Mucosa of descending colon (tissue), 3 donors: ENCODE results near the gene NUDT16L1. TPM values are rescaled to one million over a fixed set of nuclear protein-coding genes. Genes with fewer than 3 reads are reported as not detected.
A peak's percentile ranks its signal among the peaks of the same experiment; 100 is the strongest.

Experiments
- ATAC-seq: fragments of 200-7000 bp; cut with Tn5 transposase; one replicate; pipeline ENCODE4 v1.9.1; 2020; ENCODE audit warnings: mild to moderate bottlenecking, moderate library complexity
- DNase-seq, 3 donors: peaks; one replicate each; pipeline ENCODE4 v3.0.0-alpha.2; 2020
- H3K36me3 ChIP-seq: fragments of 200-600 bp; one replicate; pipeline ENCODE4 v1.8.0; 2021; ENCODE audit warnings: low read depth, mild to moderate bottlenecking
- H3K4me1 ChIP-seq: fragments of 200-600 bp; one replicate; pipeline ENCODE4 v1.8.0; 2021; ENCODE audit warnings: low read depth, mild to moderate bottlenecking
- H3K4me3 ChIP-seq: fragments of 200-600 bp; one replicate; pipeline ENCODE4 v1.8.0; 2021; ENCODE audit warnings: mild to moderate bottlenecking
- H3K9me3 ChIP-seq: fragments of 200-600 bp; one replicate; pipeline ENCODE4 v1.8.0; 2021; ENCODE audit warnings: mild to moderate bottlenecking
- intact Hi-C, 2 donors: fragments of 100-400 bp; cut with DNase I in 1 of 2; cut with micrococcal nuclease in 1 of 2; formaldehyde crosslinking; loops; one replicate each; pipeline versions ENCODE4 v1.11.0 to v1.11.1; 2022; cut with DNase I, micrococcal nuclease
- long read RNA-seq, 2 donors: library from polyadenylated mRNA; unstranded; transcript quantifications; one replicate each; pipeline ENCODE4 v2.0.0, GENCODE V29; 2019 to 2021
- total RNA-seq, 3 donors: library from RNA; stranded (reverse); fragmentation: NEBNext Ultra II Directional in 2 of 3; extraction: Animal tissue kit (Norgen Biotek cat#: 25700) in 2 of 3; gene quantifications; one replicate each; pipeline versions ENCODE4 v1.2.1 to v1.2.4, GENCODE V29; 2021 to 2023
- TF ChIP-seq, protein P1 (sequence below): fragments of 200-600 bp; IDR thresholded peaks from one replicate; pipeline ENCODE4 v1.8.0; 2022; ENCODE audit warnings: antibody characterized with exemption, mild to moderate bottlenecking
- donor health status: DM: no; HTN: no; CAD: no; lungs with moderate emphysema.
- donor health status: DM: no; HTN: no; CAD: no.
- donor health status: DM: no; HTN: yes; CAD: no.

The NUDT16L1 gene
- 10 to 100 TPM; 28.3 to 47.8 (median 40.4) TPM for total RNA-seq
- long read RNA-seq, donor 1, transcript NUDT16L1-201 (3 exons, 1,349 nt), result major isoform, 20 of 35 reads
- long read RNA-seq, donor 1, transcript NUDT16L1-204 (3 exons, 1,406 nt), result minor isoform, 10 of 35 reads
- long read RNA-seq, donor 1, partial matches to known transcripts, result 1 of 35 reads
- long read RNA-seq, donor 1, other reads (novel, unspliced or antisense), result 2 of 35 reads
- long read RNA-seq, donor 2, transcript NUDT16L1-201 (3 exons, 1,349 nt), result major isoform, 50 of 55 reads
- long read RNA-seq, donor 2, partial matches to known transcripts, result 0 of 55 reads
- long read RNA-seq, donor 2, other reads (novel, unspliced or antisense), result 1 of 55 reads

DNA sequence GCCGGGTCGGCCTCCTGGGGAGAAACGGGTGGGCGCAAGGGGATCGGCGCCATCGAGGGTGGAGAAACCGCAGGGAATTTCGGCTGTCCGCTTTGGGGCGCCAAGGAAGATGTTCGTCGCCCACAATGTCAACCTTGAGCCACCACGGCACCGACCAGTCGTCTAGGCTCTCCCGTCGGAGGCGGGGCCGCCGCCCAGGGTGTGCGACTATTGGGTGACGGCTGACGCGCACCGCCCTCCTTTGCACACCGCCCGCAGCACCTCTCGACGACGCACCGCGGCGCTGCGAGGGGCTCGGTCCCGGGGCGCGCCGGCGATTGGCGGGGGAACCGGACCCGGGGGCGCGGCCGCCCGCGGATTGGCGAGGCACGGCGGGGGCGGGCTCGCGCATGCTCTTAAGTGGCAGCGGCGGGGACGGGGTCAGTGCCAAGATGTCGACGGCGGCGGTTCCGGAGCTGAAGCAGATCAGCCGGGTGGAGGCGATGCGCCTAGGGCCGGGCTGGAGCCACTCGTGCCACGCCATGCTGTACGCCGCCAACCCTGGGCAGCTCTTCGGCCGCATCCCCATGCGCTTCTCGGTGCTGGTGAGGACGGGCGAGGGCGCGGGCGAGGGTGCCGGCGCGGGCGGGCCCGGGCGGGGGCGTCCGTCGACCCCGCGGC is at the start of gene NUDT16L1:
Gene NUDT16L1, plus strand, starts transcription at position 267 of the 660 bp plus-strand sequence. Its CDS starts 165 bp downstream, at position 432.
- TF ChIP-seq, protein P1, sequence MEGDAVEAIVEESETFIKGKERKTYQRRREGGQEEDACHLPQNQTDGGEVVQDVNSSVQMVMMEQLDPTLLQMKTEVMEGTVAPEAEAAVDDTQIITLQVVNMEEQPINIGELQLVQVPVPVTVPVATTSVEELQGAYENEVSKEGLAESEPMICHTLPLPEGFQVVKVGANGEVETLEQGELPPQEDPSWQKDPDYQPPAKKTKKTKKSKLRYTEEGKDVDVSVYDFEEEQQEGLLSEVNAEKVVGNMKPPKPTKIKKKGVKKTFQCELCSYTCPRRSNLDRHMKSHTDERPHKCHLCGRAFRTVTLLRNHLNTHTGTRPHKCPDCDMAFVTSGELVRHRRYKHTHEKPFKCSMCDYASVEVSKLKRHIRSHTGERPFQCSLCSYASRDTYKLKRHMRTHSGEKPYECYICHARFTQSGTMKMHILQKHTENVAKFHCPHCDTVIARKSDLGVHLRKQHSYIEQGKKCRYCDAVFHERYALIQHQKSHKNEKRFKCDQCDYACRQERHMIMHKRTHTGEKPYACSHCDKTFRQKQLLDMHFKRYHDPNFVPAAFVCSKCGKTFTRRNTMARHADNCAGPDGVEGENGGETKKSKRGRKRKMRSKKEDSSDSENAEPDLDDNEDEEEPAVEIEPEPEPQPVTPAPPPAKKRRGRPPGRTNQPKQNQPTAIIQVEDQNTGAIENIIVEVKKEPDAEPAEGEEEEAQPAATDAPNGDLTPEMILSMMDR, result peak; percentile 61
- ATAC-seq, result peak; percentile 93
- intact Hi-C loops, result no loop called here
- Histone ChIP-seq H3K36me3 (peaks cover 4% of the 10 kb centered on the region), H3K9me3 (no peaks in the 10 kb centered on the region), H3K4me3 (peak within 1 kb of the TSS; percentile 98), H3K4me1 (peaks cover 17% of the 10 kb centered on the region)
- DNase-seq, result peak; percentile 96 to 99 (median 98)

DNA sequence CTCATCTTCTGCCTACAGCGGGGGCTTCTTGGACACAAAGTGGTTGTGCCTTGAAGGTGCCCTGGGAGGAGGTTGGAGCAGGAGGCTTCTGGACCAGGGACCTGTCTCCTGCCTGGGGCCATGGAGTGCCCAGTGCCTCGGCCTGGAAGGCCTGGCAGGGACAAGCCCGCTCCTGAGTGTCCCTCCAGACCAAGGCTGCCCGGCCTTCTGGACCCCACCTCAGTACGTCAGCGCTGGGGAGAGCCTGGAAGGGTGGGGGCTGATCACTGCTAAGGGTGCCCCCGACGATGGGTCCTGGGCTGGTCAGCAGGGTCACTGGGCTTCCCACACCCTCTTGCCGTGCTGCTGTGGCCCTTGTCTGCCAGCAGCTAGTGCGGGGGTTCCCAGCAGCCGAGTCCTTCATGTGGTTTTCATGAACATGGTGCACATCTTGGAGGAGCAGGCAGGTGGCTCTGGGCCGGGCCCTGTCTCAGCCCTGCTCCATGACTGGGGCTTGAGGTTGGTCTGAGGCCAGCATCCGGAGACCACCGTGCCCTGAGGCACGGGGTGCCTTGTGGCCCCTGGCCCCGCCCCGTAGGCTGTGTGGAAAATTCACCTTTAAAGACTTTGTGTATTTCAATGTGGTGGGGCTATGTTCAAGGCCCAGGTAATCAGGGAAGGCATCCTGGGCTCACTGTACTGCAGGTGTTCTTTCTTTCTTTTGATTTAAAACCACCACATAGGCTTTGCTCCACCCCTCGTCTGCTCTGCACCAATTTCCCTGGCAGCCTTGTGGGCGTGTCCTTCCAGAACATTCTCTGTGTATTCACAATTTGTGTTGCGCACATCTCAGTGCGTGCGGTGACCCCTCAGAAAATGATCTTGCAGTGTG is 46.4 kb upstream of the NUDT16L1 start:
- Histone ChIP-seq H3K4me3 (no peak overlapping the region), H3K36me3 (no peaks in the 10 kb centered on the region), H3K9me3 (no peaks in the 10 kb centered on the region), H3K4me1 (no peaks in the 10 kb centered on the region)
- intact Hi-C loops, result no loop called here
- ATAC-seq (no peak), DNase-seq (no peak)
- TF ChIP-seq, protein P1, result no peak

DNA sequence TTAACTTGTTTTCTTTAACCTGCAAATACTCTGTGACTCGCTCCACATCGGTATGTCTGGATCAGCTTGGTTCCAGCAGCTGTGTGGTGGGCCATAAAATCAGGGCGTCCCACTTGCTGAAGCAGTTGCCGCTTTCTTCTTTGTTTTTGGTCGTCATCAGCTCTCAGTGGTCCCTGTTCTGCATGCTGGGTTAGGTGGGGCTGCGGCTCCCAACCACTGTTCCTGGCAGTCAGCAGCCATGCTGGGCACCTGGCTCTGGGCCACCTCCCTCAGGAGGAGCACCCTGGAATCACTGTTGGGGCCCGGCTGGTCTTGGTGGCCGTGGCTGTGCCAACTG is 45.8 kb upstream of the NUDT16L1 start:
- TF ChIP-seq, protein P1, result no peak
- Histone ChIP-seq H3K36me3 (no peaks in the 10 kb centered on the region), H3K9me3 (no peaks in the 10 kb centered on the region), H3K4me3 (no peak overlapping the region), H3K4me1 (no peaks in the 10 kb centered on the region)
- no peak for ATAC-seq
- no peak for DNase-seq
- intact Hi-C loops, result no loop called here

DNA sequence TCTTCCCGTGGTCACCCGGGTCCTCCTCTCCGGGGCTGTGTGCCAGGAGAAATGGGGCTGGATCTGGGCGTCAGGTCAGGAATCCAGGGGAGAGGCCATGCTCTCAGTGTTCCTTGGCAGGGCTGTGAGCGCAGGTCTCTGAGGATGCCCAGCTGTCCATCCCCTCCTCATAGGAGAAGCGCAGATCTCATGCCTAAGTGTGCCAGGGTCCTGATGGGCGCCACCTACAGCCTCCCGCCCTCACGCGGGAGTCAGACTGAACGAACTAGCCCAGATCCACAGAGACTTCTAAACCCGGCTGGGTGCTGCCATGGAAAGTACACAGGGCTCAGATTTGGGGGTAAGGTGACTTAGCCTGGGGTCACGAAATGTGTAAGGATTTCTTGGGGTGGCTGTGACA is 44.4 kb upstream of the NUDT16L1 start:
- ATAC-seq (no peak), DNase-seq (no peak)
- H3K36me3 ChIP-seq, result no peaks in the 10 kb centered on the region
- H3K9me3 ChIP-seq, result no peaks in the 10 kb centered on the region
- H3K4me1 ChIP-seq, result no peaks in the 10 kb centered on the region
- no peak overlapping the region for H3K4me3 ChIP-seq
- intact Hi-C loops, result no loop called here
- TF ChIP-seq, protein P1, result no peak

DNA sequence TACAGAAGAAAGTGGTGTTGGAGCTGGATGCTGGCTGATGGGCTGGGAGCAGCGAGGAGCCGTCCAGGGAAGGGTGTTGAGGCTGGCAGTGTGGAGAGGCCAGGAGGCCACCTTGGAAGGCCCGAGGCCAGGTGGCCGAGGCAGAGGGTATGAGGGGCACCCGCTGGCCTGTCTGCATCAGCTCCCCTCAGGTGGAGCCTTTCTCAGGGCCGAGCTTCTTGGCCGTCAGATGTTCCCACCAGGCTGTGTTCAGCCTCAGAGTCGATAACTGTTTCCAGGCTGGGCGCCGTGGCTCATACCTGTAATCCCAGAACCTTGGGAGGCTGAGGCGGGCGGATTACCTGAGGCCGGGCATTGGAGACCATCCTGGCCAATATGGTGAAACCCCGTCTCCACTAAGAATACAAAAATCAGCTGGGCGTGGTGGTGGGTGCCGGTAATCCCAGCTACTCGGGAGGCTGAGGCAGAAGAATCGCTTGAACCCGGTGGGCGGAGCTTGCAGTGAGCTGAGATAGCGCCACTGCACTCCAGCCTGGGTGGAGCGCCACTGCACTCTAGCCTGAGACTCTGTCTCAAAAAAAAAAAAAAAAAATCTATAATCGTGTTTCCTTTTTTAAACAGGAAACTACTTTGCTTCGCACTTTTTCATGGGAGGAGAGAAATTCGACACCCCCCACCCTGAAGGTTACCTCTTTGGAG is 43.5 kb upstream of the NUDT16L1 start:
- DNase-seq (no peak), ATAC-seq (no peak)
- Histone ChIP-seq H3K9me3 (no peaks in the 10 kb centered on the region), H3K4me1 (peaks cover 7% of the 10 kb centered on the region), H3K36me3 (no peaks in the 10 kb centered on the region), H3K4me3 (no peak overlapping the region)
- TF ChIP-seq, protein P1, result no peak
- intact Hi-C loops, result no loop called here
